Chondrocyte (in vitro differentiated cells): Measurements from ENCODE around the gene CNOT6. TPM values are rescaled to one million over a fixed set of nuclear protein-coding genes. Genes with fewer than 3 reads are reported as not detected.

ENCODE experiments used
- DNase-seq: peaks from one replicate; pipeline ENCODE4 v3.0.0; 2021; ENCODE audit warnings: mixed read lengths, low spot score
- H3K27ac Mint-ChIP-seq: one replicate; pipeline ENCODE4 v1.8.0; 2021; ENCODE audit warnings: mild to moderate bottlenecking, moderate library complexity, mixed read lengths; ENCODE audit not compliant: unreplicated experiment
- H3K27me3 Mint-ChIP-seq: 2 replicates; pipeline ENCODE4 v1.8.0; 2021; ENCODE audit warnings: low read depth, mixed read lengths
- H3K36me3 Mint-ChIP-seq: 2 replicates; pipeline ENCODE4 v1.8.0; 2021; ENCODE audit warnings: low read depth, mixed read lengths
- H3K4me1 Mint-ChIP-seq: 2 replicates; pipeline ENCODE4 v1.8.0; 2021; ENCODE audit warnings: low read depth, mild to moderate bottlenecking, mixed read lengths
- H3K4me3 Mint-ChIP-seq: one replicate; pipeline ENCODE4 v1.8.0; 2021; ENCODE audit warnings: mild to moderate bottlenecking, moderate library complexity, mixed read lengths; ENCODE audit not compliant: unreplicated experiment
- H3K9me3 Mint-ChIP-seq: 2 replicates; pipeline ENCODE4 v1.8.0; 2021; ENCODE audit warnings: low read depth, mixed read lengths
- total RNA-seq: library from RNA; stranded (reverse); gene quantifications from 3 replicates; pipeline ENCODE4 v1.2.1, GENCODE V29; 2021
- TF ChIP-seq, protein P1 (sequence below): fragments of 200-600 bp; sonication (generic); IDR thresholded peaks from 2 replicates; pipeline ENCODE4 v1.5.0; 2021; ENCODE audit warnings: antibody characterized with exemption, mild to moderate bottlenecking, moderate library complexity

The CNOT6 gene
- total RNA-seq, 1 donor from 2014 or later = 24.7 TPM

DNA sequence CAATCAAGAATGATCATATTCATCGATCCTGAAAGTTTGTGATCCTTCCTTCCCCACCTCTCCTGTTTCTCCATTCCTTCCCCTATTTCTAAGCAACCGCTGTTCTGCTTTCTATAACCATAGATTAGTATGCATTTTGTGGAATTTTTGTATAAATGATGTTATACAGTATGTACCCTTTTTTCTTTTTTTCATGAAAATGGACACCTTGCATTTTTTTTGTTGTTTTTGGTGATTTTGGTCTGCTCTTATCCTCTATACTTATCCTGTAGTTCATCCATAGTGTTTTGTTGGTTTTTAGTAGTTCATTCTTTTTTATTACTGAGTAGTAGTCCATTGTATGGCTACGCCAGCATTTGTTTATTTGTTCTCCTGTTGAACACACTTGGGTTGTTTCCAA is 51.1 kb downstream of the CNOT6 start:
- Mint-ChIP-seq H3K27me3 (no peaks in the 10 kb centered on the region), H3K9me3 (no peaks in the 10 kb centered on the region), H3K4me1 (peaks cover 7% of the 10 kb centered on the region), H3K36me3 (peaks cover 6% of the 10 kb centered on the region), H3K4me3 (no peak overlapping the region), H3K27ac (no peak overlapping the region)
- TF ChIP-seq, protein P1, sequence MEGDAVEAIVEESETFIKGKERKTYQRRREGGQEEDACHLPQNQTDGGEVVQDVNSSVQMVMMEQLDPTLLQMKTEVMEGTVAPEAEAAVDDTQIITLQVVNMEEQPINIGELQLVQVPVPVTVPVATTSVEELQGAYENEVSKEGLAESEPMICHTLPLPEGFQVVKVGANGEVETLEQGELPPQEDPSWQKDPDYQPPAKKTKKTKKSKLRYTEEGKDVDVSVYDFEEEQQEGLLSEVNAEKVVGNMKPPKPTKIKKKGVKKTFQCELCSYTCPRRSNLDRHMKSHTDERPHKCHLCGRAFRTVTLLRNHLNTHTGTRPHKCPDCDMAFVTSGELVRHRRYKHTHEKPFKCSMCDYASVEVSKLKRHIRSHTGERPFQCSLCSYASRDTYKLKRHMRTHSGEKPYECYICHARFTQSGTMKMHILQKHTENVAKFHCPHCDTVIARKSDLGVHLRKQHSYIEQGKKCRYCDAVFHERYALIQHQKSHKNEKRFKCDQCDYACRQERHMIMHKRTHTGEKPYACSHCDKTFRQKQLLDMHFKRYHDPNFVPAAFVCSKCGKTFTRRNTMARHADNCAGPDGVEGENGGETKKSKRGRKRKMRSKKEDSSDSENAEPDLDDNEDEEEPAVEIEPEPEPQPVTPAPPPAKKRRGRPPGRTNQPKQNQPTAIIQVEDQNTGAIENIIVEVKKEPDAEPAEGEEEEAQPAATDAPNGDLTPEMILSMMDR = no peak
- no peak for DNase-seq

DNA sequence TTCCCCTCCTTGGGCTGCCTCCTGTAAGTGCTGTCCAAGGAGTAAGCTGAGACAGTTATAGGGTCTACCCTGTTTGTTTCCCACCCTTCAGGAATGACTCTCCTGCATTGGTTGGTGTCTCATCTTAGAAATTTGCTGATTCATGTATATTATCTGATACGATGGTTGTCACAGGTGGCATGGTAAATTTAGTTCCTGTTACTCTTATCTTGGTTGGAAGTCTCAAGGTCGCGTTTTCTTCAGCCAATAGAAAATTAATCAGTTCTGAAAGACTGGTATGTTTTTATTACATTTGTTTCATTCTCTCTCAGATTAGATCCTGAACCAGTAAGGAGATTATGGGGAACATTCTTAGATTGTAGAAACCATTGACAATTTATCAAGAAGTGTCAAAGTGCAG is 54.4 kb downstream of the CNOT6 start:
- Mint-ChIP-seq H3K9me3 (no peaks in the 10 kb centered on the region), H3K27me3 (no peaks in the 10 kb centered on the region), H3K36me3 (peaks cover 2% of the 10 kb centered on the region), H3K27ac (no peak overlapping the region), H3K4me3 (no peak overlapping the region), H3K4me1 (peaks cover 14% of the 10 kb centered on the region)
- TF ChIP-seq, protein P1 = no peak
- no peak for DNase-seq

DNA sequence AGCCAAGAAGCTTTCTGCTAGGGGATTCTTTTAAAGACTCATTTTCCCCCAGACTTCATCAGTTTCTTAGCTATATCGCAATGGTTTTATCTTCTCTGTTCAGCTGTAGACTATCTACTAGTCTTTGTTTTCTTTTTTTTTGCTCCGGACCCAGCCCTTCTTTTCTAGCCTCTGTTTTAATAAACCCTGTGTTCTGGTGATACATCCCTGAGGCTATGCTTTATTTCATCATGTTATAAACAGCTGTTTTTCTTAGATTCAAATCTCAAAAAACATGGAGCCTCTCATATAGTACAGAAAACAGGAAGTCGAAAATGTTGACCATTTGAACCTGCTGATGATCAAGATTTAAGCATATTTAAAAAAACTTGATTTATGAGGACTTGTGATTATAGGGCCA is 59.4 kb downstream of the CNOT6 start:
- no peak for DNase-seq
- peaks cover 12% of the 10 kb centered on the region for H3K4me1 Mint-ChIP-seq
- TF ChIP-seq, protein P1 = no peak
- no peaks in the 10 kb centered on the region for H3K27me3 Mint-ChIP-seq
- H3K4me3 Mint-ChIP-seq = no peak overlapping the region
- no peaks in the 10 kb centered on the region for H3K9me3 Mint-ChIP-seq
- H3K27ac Mint-ChIP-seq = peak overlapping the region; percentile 24
- peaks cover 12% of the 10 kb centered on the region for H3K36me3 Mint-ChIP-seq

DNA sequence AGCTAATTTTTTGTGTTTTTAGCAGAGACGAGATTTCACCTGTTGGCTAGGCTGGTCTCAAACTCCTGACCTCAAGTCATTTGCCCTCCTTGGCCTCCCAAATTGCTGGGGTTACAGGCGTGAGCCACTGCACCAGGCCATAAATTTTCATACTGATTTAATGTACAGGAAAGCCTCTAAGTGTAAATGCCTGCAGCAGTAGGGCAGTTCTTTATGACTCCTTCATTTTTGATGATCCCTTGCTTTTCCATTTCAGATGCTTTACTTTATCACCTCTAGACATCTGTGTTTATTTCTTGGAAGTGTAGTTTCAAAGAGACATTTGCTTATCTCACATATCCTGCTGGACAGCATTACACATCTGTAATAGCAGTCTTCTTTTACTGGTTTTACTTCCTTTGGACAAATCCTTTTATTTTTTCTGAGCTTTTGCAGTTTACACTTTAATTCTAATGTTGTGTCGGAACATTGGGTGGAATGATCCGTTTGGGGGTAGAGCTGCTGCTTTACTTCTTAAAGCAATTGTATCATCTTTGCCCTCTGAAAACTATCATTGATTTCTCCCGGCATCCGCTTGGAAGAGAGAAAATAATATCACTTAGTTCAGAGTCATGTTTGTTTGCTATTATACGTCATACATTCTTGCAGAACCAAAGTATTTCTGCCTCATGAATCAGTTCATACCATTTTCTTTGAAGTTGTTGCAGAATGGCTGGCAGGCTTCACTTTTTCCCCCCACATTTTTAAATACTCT is 61.2 kb downstream of the CNOT6 start:
- DNase-seq = no peak
- TF ChIP-seq, protein P1 = no peak
- H3K4me1 Mint-ChIP-seq = peaks cover 12% of the 10 kb centered on the region
- peaks cover 12% of the 10 kb centered on the region for H3K36me3 Mint-ChIP-seq
- H3K27me3 Mint-ChIP-seq = no peaks in the 10 kb centered on the region
- H3K9me3 Mint-ChIP-seq = no peaks in the 10 kb centered on the region
- no peak overlapping the region for H3K27ac Mint-ChIP-seq
- no peak overlapping the region for H3K4me3 Mint-ChIP-seq

DNA sequence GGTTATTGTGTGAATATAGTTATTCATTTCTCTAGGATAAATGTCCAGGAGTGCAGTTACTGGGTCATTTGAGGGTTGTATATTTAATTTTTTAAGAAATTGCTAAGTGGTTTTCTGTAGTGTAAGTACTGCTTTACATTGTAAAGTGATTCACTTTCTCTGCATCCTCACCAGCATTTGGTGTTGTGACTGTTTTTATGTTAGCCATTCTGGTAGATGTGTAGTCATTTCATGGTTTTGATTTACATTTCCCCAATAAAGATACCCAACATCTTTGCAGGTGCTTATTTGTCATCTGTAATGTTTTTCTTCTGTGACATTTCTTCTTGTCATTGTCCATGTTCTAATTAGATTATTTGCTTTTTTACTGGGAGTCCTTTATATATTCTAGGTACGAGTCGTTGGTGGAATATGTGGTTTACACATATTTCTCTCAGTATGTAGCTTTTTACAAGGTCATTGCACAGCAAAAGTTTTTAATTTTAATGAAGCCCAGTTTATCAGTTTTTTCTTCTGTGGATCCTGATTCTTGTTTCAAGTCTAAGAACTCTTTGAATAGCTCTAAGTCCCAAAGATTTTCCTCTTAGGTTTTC is 63.1 kb downstream of the CNOT6 start:
- Mint-ChIP-seq H3K4me3 (no peak overlapping the region), H3K27me3 (no peaks in the 10 kb centered on the region), H3K27ac (no peak overlapping the region), H3K4me1 (peaks cover 12% of the 10 kb centered on the region), H3K36me3 (peaks cover 17% of the 10 kb centered on the region), H3K9me3 (no peaks in the 10 kb centered on the region)
- TF ChIP-seq, protein P1 = no peak
- no peak for DNase-seq
